A673 (cell line): ENCODE measurements around the gene FCHO1.

Source experiments
- EZH2 ChIP-seq: fragments of 200-600 bp; sonication (generic); IDR thresholded peaks from 2 replicates; pipeline ENCODE4 v1.6.1; 2017; ENCODE audit warnings: borderline replicate concordance, low read depth, mild to moderate bottlenecking, mixed read lengths, antibody characterized with exemption, low read length; ENCODE audit not compliant: poor library complexity, severe bottlenecking
- TF ChIP-seq, protein P1 (sequence below): fragments of 300-800, 200-600 bp; sonication (generic); conservative IDR thresholded peaks from 2 replicates; pipeline ENCODE4 v1.5.1; 2017; ENCODE audit warnings: low read depth, mild to moderate bottlenecking, antibody characterized with exemption, low read length, moderate library complexity, mixed read lengths

DNA sequence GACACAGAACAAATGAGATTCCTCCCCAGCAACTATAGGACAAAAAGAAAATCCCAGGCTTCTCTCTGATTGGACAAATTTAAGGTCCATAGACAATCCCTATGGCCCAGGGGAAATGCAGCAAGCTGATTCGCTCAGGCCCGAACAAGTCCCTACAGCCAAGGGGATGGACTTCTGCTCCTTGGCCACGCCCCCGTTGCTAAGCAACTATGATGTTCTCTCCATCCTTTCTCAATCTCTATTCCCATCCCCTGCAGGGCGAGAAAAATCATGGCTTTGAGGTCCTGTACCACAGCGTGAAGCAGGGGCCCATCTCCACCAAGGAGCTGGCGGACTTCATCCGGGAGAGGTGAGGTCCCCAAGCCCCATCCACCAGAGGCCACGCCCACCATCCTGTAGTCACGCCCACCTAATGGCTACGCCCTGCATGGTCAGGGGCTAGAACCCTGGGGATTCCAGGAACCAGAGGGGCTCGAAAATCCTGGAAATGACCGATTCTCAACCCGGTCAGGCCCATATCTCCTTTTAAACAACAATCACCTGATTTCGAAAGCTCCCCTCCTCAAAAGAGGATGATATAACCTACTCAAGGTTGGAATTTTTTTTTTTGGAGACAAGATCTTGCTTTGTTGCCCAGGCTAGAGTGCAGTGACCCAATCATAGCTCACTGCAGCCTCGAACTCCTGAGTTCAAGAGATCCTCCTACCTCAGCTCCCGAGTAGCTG lies 11.4 kb downstream of the FCHO1 start:
- TF ChIP-seq, protein P1, sequence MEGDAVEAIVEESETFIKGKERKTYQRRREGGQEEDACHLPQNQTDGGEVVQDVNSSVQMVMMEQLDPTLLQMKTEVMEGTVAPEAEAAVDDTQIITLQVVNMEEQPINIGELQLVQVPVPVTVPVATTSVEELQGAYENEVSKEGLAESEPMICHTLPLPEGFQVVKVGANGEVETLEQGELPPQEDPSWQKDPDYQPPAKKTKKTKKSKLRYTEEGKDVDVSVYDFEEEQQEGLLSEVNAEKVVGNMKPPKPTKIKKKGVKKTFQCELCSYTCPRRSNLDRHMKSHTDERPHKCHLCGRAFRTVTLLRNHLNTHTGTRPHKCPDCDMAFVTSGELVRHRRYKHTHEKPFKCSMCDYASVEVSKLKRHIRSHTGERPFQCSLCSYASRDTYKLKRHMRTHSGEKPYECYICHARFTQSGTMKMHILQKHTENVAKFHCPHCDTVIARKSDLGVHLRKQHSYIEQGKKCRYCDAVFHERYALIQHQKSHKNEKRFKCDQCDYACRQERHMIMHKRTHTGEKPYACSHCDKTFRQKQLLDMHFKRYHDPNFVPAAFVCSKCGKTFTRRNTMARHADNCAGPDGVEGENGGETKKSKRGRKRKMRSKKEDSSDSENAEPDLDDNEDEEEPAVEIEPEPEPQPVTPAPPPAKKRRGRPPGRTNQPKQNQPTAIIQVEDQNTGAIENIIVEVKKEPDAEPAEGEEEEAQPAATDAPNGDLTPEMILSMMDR: no peak
- TF ChIP-seq EZH2: no peak
